Fibroblast of peridontal ligament (primary cell): ENCODE results near the gene ABCA4.
A peak's percentile ranks its signal among the peaks of the same experiment; 100 is the strongest.

Source experiments
- DNase-seq: peaks from one replicate; pipeline ENCODE4 v3.0.0-alpha.2; 2010; ENCODE audit errors: extremely low read depth

The ABCA4 gene

DNA sequence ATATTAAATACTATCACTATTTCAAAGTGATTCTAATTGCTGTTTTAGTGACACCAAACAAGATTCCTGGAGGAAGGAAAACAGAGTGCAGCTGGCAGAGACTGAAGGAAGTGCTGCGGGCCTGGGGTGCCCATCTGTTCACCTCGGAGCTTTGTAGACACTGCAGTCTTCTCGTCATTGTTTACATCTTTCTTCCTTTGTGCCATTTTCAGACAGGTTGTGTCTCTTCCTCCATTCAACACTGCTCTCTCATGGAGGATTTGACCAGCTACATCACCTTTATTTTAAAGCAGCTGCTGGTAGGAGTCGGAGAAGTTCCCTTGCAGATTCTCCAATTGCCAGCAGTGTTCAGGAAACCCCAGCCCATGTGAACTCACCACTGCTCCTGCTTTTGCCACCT lies 37.3 kb downstream of the ABCA4 start:
- no peak for DNase-seq

DNA sequence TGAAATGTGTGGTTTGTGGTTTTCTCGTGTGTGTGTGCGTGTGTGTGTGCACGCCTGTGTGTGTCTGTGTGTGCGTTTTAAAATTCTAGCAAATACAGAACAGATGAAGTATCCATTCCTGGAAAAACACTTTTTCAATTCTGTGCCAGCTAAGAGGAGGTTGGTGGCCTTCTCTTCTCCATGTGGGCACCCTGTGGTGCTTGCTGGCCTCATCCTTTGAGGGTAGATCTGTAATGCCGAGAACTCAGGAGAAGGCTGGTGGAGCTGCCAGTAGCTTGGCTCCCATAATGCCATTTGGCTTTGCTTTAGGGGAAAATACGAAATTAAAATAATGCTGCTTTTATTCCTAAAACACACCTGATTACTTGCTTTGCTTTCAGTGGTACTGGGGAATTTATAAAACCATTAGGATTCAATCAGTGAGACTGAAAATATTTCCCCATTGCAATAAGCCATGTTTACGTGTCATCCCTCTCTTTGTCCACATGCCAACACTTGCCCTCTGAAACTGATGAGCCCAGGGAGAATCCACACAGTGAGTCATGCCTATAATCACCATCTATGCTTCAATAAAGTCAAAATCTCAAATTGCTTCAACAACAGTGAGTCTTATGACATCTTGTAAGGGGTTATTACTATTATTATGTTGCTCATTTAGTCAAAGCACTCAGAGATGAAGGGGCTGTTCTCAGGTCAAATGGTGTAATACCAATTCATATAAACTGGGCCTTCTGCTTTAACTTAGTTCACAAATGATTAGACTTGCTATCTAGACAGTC lies 39.2 kb downstream of the ABCA4 start:
- peak; percentile 98 for DNase-seq

DNA sequence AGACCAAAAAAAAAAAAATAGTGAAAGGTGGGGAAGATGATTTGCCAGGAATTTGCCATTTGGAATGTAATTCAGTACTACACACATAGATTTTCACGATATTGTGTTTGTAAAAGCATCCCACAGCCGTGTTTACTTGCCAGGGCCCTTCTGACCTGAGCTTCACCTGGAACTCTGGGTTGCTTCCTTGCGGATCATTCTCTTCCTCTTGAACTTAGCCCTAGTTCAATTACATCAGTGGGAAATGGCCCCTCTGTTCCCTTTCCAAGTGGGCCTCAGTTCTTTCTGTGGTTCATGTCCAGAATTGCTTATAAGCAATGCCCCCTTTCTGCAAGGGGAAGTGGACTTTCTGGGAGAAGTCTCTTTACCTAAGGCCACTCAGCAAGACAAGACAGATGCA lies 41.0 kb downstream of the ABCA4 start:
- DNase-seq = no peak

DNA sequence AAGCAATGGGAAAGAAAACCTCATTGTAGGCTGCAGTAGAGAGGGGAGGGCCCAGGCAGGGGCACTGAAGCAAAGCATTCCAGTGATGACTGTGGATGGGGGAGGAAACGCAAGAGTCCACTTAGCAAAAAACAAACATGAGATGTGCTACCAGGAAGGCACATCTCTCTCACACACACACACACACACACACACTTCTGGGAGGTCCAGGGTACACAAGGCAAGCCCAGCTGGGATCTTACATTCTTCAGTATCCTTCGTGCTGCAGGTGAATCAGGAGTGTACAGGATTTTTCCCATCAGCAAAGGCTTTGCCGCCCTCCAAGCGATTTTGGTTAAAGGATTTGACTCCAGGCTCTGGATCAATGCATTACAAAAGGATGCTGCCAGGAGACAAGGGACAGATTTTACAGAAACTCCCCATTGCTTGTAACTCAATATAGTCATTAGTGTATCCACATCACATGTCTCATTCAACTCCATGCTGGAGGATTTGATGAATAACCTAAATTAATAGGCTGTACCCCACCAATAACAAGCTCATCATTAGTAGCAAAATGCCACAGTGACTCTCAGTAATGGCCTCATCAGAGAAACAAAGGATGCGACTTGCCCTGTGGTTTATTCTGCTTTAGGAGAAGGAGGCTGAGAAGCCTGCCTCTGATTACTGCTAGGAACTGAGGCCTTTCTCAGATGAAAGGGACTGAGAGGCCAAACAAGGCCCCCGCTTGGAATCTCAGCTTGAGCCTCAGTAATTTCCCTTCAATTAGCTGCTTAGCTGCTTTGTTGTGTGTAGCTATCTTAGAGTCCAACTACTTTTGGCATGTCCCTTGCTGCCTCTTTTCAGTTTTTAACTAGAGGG lies 41.6 kb downstream of the ABCA4 start:
- DNase-seq = peak; percentile 33

DNA sequence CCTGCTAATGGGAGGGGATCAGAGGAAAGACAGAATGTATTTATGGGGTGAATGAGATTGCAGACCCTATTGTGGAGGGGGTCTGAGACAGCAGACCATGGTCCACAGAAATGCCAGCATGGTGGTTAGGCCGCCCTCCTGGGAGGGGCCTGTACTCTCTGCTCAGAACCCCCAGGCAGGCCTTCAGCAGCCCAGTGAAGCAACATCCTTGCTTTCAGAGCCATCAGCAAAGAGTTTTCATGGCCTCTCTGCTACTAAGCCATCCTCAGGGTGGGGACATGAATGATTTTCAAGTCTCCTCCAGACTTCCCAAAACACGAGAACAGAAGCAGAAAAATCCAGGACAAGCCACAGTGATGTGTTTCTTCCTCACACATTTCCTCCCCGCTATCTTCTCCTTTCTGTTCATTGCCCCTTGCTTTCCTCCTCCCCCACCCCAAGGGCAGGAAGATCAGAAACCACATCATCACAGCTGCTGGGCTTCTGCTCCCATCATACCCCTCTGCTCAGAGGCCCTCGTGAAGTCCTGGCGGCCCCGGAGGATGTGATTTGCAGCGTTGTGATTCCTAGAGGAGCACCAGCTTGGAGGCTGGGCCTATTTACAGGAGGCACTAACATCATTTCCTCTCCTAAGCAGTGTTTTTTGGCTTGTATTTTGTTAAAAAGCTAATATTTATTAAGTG lies 48.0 kb downstream of the ABCA4 start:
- DNase-seq = no peak

DNA sequence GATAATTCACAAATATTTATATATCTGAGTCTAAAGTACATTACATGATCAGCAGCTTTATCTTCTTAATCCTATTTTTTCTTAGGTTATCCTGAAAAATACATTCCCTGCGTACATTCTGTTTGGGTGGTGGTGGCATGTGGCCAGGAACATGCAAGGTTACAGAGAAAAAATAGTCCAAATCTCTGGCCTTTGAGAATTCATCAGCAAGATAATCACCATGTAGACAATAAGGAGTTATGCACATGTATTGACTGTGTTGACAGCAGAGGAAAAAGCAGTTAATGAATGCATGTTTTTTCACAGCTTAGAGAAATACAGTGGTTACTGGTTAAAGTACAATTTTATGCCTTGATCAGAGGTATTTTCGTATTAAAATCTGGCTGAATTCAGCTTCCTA lies 49.0 kb downstream of the ABCA4 start:
- no peak for DNase-seq

DNA sequence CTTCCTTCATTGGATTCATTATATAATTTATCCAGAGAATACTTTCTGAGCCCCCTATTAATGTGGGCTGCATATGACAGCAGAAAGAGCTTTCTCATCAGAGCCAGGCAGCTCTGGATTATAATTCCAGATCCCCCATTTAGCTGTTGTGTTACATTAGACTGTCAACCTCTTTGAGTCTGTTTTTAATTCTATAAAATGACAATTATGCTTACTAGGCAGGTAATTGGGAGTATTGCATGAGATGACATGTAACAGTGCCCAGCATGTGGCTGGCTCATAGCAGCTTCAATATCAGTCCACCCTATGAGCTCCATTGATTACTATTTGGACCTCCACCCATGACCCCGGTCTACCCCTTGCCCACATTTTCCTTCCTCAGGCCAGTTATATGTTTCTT lies 49.6 kb downstream of the ABCA4 start:
- no peak for DNase-seq

DNA sequence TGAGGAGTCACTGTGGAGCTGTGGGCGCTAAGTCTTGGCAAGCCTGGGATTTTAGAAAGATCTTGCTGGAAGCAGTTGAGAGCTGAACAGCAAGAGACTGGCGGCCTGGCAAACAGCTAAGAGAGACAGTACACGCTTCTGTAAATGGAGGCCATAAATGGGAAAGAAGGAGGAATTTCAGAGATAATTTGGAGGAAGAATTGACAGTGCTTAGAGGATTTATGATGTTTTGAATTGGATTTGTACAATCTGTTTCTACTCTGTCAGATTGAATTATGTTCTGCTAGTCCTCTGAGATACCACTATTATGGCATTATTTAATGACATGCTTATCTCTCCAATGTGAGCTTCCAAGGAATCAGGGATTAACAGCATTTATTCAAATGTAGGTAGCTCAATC lies 50.1 kb downstream of the ABCA4 start:
- DNase-seq = no peak

DNA sequence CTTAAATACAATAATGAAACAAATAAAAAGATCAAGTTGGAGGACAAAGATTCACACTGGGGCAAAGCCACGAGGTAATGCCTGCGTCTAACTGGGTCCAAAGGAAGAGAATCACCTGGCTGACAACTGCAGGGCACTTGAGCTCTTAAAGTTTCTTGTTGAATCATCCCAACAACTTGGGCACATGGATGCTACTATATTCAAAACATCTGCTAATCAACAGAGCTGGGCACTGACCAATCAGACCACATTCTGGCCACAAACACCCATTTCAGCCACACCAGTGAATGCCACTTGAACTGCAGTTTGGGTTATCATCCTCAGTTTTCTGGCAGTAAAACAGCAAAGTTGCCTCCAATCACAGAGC lies 51.0 kb downstream of the ABCA4 start:
- peak; percentile 34 for DNase-seq

DNA sequence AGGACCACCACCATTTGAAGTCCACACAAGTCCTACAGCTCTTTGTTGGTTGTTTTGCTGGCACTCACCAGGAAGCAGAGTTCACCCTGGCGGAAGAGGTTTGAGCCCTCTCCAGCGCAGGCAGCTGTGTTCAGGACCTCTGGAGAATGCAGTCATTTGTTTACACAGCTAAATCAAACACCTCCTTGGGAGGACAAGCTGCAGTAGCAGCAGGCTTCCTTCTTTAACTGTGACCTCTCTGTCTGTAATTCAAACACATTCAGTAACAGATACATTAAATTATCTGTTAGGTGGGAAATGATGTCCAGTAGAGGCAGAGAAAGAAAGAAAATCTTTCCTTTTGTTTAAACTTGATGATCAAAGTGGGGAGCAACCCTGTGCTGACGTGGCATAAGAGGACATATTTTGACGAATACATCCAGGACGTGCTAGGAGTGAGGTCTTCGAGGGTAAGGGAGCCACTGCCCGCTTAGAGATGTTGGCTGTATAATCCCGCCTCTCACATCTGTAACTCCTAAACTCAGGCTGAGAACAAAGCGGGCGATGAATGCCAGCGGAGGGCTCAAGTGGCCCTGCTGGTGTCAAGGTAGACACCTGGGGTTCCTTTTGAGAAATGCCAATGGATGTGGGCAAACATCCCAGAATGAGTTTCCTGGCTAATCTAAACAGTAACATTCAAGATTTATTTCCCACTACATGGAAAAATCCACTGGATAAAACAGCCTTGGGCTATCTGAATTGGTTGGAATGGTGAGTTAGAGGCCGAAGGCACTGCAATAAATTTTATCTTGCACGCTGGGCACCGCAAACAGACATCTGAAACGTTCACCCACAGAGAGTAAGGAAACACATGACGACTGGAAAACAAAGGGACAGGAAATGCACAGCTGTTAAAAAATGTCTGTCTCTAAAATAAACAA lies 51.7 kb downstream of the ABCA4 start:
- no peak for DNase-seq

DNA sequence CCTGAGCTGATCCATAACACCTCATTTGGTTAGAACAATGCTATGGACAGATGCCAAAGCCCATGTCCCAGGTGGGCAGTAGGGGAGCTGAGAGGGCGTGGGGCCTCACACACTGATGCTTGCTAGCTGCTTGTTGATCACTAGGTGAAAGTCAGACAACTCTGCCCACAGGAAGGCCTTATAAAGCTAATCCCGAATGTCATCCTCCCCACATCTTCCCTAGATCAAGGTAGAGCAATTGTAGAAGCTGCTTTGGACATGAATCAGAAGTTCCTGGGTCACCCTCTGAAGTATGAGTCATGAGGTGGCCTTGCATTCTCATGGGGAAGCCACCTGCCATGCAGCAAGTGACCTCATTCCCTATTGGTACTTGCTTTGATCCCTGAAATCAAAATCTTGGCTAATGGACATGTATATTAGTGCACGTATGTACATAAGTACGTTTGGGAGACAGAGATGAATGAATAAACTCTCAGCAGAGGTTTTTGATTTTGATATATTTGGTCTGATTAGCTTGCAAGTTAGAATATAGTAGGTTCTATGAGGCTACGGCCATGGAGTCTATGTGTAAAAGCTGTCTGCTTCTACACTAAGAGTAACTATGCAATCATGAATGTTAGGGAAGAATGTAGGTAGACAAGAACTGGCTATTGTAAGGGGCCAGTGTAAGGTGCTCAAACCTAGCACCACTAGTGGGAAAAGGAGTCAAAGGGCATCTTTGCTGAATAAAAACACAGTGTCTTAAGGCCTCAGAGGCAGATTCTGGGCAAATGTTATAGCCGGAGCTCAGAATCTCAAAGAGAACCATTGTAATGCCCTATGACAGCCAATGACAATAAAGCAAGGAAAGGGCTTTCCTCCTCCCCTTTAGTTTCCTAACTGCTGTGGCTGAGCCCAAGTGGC lies 52.6 kb downstream of the ABCA4 start:
- DNase-seq = no peak

DNA sequence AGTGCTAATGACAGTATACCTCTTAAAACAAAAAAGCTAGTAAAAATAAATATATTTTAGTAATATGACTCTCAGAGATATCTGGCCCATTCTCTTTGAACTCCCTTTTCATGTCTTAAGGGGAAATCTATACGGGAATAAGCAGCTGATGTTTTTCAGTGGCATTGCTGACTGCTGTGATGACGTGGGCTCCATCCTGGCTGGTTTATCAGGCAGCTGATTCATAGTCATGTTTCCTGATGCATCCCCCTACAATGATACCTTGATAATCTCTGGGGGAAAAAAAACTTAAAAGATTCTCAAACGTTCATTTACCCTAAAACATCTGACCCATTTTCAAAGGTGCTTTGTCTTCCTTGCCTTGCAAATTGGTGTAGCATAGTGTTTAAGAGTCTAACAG lies 53.8 kb downstream of the ABCA4 start:
- no peak for DNase-seq

DNA sequence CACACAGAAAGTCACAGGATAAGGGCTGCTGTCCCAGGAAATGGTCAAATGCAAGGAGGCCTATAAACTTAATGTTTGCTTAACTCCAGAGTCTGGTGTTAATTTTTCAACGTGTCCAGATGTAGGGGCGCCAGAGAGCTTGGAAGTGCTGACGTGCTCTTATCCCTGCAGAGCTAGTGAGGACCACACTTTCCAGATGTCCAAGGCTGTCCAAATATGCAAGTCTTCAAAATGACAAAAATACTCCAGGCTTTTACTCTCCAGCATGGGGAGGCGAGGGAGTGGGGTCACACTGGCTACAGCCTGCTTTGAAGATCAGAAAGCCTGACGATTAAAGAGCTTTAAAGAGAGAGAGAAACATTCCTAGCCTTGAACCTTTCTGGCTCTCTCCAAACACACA lies 57.6 kb downstream of the ABCA4 start:
- peak; percentile 70 for DNase-seq

DNA sequence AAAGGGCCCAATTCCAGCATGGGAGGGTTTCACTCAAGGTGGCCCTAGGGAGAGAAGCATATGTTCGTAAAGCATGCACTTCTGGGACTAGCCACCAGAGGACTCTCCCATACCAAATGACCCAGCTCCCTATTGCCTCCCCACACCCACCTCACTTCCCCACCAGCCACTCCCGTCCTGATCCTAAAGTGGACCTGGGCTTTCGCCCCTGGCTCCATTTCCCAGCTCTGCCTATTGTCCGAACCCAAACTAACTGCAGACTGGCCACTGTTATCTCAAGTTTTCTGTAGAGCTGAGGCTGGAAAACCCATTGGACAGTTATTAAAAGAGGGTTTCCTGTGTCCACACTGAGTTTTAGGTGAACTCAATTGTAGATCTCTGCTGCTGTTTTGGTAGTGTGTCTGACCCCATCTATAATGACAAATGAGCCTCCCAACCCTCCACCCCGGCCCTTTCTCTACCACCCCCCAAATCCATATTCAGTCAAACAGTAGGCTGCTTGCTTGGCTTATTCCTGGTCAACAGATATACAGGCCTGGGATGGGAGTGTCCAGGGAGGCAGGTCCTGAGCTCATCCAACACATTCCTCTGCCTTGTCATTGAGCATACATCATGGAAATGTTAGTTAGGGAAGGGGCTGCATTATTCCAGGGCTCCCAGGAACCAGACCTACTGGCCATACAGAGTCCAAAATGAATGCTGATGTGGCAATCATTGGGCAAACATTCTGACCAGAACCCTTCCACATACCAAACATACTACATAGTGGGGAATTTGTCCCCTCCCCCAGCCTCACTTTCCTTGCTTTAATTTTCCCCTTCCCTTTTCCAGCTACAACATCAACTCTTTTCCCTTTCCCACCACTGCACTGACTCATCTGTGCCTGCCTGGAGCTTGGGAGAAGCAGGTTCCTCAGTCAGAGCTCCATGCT lies 59.2 kb downstream of the ABCA4 start:
- DNase-seq = peak; percentile 84

DNA sequence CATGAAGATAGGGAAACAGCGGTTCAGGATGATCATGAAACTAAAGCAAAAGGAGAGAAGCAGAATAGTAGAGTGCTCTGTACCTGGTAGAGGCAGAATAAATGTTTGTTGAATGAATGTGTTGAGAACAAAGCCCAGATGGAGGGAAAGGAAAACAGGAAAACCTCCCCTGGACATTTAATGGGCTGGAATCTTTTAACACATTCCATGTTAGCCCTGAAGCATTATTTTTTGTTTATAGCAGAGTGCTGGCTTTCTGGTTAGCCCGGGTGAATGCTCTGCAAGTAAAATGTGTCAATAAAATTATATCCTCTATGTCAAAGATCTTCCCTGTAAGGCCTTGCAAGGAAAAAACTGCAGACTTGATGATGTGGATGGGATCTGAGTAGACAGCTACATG lies 60.2 kb downstream of the ABCA4 start:
- DNase-seq = no peak

DNA sequence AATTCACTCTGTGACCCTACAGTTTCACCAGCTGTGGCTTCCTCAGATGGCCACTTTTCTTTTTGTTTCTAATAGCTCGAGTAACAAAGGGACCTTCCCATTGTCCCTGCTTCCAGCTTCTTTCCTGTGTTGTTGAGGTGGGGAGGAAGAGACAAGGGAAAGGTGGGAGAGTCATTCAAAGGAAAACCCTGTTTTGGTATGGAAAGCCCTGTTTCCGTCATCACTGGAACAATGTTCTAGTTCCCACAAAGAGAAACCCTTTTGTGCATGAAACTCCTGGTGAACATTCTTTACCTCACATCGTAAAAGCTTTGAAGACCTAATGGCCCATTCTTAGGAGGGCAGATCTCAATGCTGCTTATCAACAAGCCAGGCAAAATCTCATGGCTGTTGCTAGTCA lies 62.2 kb downstream of the ABCA4 start:
- no peak for DNase-seq

DNA sequence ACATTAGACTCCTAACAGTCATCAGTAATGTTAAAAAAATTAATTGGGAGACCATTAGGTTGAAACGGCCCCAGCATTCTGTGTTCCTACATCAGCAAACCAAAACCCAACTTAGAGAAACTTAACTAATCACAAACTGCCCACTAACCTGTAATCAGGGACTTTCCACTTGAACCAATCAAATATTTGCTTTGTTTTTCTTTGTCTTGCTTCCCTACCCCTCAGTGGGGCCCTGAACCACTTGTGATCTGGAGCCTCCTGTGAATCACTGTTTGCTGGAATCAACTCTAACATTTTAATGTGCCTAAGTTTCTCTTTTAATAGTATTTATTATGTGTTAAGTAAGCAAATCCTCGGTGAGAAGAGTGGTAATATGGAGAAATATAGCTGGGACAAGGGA lies 64.0 kb downstream of the ABCA4 start:
- no peak for DNase-seq

DNA sequence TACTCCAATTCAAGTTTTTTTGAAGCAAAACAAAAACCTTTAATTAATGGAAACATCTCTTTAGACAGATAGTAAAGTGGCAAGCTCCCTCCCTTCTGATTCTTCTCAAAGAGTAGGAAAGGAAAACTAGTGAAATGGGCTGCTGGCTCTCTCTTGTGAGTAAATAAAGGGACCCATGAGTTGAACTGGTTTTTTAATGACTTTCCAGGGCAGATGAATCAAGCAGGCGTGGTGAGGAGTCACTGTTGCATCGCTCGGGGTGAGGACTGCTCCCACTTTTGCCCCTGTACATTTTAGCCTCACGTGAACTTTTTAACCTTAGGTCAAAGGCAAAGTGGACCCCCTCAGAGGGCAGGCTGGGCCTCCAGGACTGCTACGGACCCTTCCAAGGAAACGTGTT lies 64.8 kb downstream of the ABCA4 start:
- no peak for DNase-seq

DNA sequence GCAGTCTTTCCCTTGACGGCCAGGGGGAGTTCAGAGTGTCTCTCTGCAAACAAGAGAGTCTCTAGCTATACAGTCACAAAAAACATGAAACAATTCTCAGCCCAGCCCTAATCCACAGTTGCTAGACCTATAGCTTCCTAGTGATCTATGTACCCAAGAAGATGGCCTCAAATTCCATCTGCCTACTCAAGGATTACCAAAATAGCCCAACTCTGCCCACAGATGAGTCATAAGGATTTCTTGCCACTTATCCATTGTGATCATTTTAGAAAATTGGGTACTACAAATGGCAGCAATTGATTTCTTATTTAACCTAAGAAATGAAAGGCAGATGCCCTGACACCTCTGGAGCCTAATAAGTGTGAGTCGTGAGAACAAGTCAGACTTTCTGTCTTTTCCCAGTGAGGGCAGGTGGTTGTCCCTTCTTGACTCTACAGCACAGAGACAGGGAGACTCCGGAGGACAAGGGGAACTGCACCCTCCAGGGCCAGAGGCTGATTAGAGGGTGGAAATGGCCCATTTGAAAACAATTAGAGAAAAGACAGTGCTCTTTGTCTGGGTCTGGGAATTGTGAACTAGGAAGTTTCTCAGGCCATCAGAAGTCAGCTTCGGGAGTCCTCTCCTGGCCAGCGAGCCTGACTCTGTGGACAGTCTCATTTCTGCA lies 65.4 kb downstream of the ABCA4 start:
- DNase-seq = peak; percentile 55
